Osteoblast (primary cell): ENCODE data around the gene ARPP19. TPM values are rescaled to one million over a fixed set of nuclear protein-coding genes. Genes with fewer than 3 reads are reported as not detected.
A peak's percentile ranks its signal among the peaks of the same experiment; 100 is the strongest.

Experiments used
- DNase-seq: peaks from one replicate; pipeline ENCODE4 v3.0.0; 2011; ENCODE audit warnings: low spot score, mixed read lengths; ENCODE audit not compliant: insufficient read length; ENCODE audit errors: missing footprints
- H2AFZ ChIP-seq: 2 replicates; pipeline ENCODE4 v1.6.0; 2011; ENCODE audit warnings: mild to moderate bottlenecking, low read length
- H3K27ac ChIP-seq: 2 replicates; pipeline ENCODE4 v1.5.1; 2011; ENCODE audit warnings: mild to moderate bottlenecking, low read depth, low read length, moderate library complexity
- H3K27me3 ChIP-seq: 2 replicates; pipeline ENCODE4 v1.6.0; 2012; ENCODE audit warnings: mild to moderate bottlenecking, control low read depth, inconsistent platforms, low read length, moderate library complexity; ENCODE audit not compliant: insufficient read depth
- H3K36me3 ChIP-seq: 2 replicates; pipeline ENCODE4 v1.5.1; 2011; ENCODE audit warnings: mild to moderate bottlenecking, low read length, control low read depth, moderate library complexity; ENCODE audit not compliant: insufficient read depth
- H3K4me1 ChIP-seq: 2 replicates; pipeline ENCODE4 v1.5.1; 2011; ENCODE audit warnings: mild to moderate bottlenecking, low read length, control low read depth, moderate library complexity; ENCODE audit not compliant: insufficient read depth
- H3K4me2 ChIP-seq: 2 replicates; pipeline ENCODE4 v1.6.0; 2011; ENCODE audit warnings: mild to moderate bottlenecking, low read length; ENCODE audit not compliant: insufficient read depth
- H3K4me3 ChIP-seq: fragments of 200-600 bp; sonication (generic); 3 replicates; pipeline ENCODE4 v1.5.1; 2012; ENCODE audit warnings: mild to moderate bottlenecking, low read length, inconsistent platforms; ENCODE audit not compliant: insufficient read depth
- H3K79me2 ChIP-seq: 2 replicates; pipeline ENCODE4 v1.6.0; 2012; ENCODE audit warnings: mild to moderate bottlenecking, low read length, control low read depth, inconsistent platforms; ENCODE audit not compliant: insufficient read depth
- H3K9me3 ChIP-seq: 2 replicates; pipeline ENCODE4 v1.5.1; 2011; ENCODE audit warnings: low read depth, low read length, control low read depth
- H4K20me1 ChIP-seq: 2 replicates; pipeline ENCODE4 v1.6.0; 2012; ENCODE audit warnings: mild to moderate bottlenecking, low read length, control low read depth; ENCODE audit not compliant: insufficient read depth
- total RNA-seq: library from RNA; depleted of rRNA; stranded (reverse); fragments of >200 nt; gene quantifications from 2 replicates; pipeline ENCODE4 v1.2.3, GENCODE V29; 2012
- TF ChIP-seq, protein P1 (sequence below): IDR thresholded peaks from 2 replicates; pipeline ENCODE4 v1.5.1; 2011; ENCODE audit warnings: mild to moderate bottlenecking, low read depth, low read length, moderate library complexity; ENCODE audit errors: extremely low read depth

The ARPP19 gene
- total RNA-seq, 1 donor, result 114 TPM

- Histone ChIP-seq H3K36me3 (no peaks in the 10 kb centered on the region), H3K4me3 (no peak overlapping the region)
- TF ChIP-seq, protein P1, sequence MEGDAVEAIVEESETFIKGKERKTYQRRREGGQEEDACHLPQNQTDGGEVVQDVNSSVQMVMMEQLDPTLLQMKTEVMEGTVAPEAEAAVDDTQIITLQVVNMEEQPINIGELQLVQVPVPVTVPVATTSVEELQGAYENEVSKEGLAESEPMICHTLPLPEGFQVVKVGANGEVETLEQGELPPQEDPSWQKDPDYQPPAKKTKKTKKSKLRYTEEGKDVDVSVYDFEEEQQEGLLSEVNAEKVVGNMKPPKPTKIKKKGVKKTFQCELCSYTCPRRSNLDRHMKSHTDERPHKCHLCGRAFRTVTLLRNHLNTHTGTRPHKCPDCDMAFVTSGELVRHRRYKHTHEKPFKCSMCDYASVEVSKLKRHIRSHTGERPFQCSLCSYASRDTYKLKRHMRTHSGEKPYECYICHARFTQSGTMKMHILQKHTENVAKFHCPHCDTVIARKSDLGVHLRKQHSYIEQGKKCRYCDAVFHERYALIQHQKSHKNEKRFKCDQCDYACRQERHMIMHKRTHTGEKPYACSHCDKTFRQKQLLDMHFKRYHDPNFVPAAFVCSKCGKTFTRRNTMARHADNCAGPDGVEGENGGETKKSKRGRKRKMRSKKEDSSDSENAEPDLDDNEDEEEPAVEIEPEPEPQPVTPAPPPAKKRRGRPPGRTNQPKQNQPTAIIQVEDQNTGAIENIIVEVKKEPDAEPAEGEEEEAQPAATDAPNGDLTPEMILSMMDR, result no peak
Measured at GRCh38 chr15:52509500-52510245, 59.2 kb downstream of the ARPP19 start.

GRCh38 chr15:52506549-52506948 is 62.3 kb downstream of the ARPP19 start:
- Histone ChIP-seq H3K27ac (no peak overlapping the region), H3K4me2 (no peak overlapping the region), H2AFZ (no peak overlapping the region), H3K79me2 (peaks cover 61% of the 10 kb centered on the region), H3K4me3 (no peak overlapping the region), H3K9me3 (no peaks in the 10 kb centered on the region), H4K20me1 (peaks cover 6% of the 10 kb centered on the region), H3K4me1 (peaks cover 10% of the 10 kb centered on the region), H3K27me3 (no peaks in the 10 kb centered on the region), H3K36me3 (no peaks in the 10 kb centered on the region)
- no peak for DNase-seq
- TF ChIP-seq, protein P1, result no peak

More at GRCh38 chr15:52509500-52510245, 59.2 kb downstream of the ARPP19 start:
- H3K9me3 ChIP-seq, result no peaks in the 10 kb centered on the region
- no peak overlapping the region for H3K4me2 ChIP-seq
- H3K27me3 ChIP-seq, result no peaks in the 10 kb centered on the region
- DNase-seq, result peak; percentile 71
- no peak overlapping the region for H3K27ac ChIP-seq
- H2AFZ ChIP-seq, result no peak overlapping the region
- H4K20me1 ChIP-seq, result peaks cover 7% of the 10 kb centered on the region
- H3K4me1 ChIP-seq, result no peaks in the 10 kb centered on the region
- peaks cover 63% of the 10 kb centered on the region for H3K79me2 ChIP-seq

DNA sequence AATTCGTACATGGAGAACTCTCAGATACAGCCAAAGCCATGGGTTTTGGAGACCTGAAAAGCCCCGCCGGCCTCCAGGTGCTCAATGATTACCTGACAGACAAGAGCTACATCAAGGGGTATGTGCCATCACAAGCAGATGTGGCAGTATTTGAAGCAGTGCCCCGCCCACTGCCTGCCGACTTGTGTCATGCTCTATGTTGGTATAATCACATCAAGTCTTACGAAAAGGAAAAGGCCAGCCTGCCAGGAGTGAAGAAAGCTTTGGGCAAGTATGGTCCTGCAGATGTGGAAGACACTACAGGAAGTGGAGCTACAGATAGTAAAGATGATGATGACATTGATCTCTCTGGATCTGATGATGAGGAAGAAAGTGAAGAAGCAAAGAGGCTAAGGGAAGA is 63.7 kb downstream of the ARPP19 start:
- Histone ChIP-seq H4K20me1 (peaks cover 6% of the 10 kb centered on the region), H3K4me3 (no peak overlapping the region), H3K27me3 (no peaks in the 10 kb centered on the region), H2AFZ (no peak overlapping the region), H3K9me3 (no peaks in the 10 kb centered on the region), H3K4me2 (no peak overlapping the region), H3K4me1 (peaks cover 10% of the 10 kb centered on the region), H3K27ac (no peak overlapping the region), H3K36me3 (no peaks in the 10 kb centered on the region), H3K79me2 (peaks cover 49% of the 10 kb centered on the region)
- TF ChIP-seq, protein P1, result no peak
- no peak for DNase-seq

GRCh38 chr15:52503788-52504496 is 64.9 kb downstream of the ARPP19 start:
- H3K9me3 ChIP-seq, result no peaks in the 10 kb centered on the region
- peak; percentile 62 for DNase-seq
- no peak overlapping the region for H2AFZ ChIP-seq
- H4K20me1 ChIP-seq, result no peaks in the 10 kb centered on the region
- no peaks in the 10 kb centered on the region for H3K27me3 ChIP-seq
- no peaks in the 10 kb centered on the region for H3K36me3 ChIP-seq
- H3K4me1 ChIP-seq, result peaks cover 10% of the 10 kb centered on the region
- no peak overlapping the region for H3K4me3 ChIP-seq
- TF ChIP-seq, protein P1, result no peak
- H3K79me2 ChIP-seq, result peaks cover 38% of the 10 kb centered on the region
- H3K4me2 ChIP-seq, result no peak overlapping the region
- H3K27ac ChIP-seq, result peak overlapping the region; percentile 9
